IPS-18a (cell line): ENCODE measurements around the gene ABCB9.

Experiments
- H3K27ac ChIP-seq: one replicate; pipeline ENCODE4 v1.5.1; 2013; ENCODE audit warnings: low read length
- H3K27me3 ChIP-seq: one replicate; pipeline ENCODE4 v1.6.1; 2013; ENCODE audit warnings: mild to moderate bottlenecking, low read length; ENCODE audit not compliant: control insufficient read depth, insufficient read depth
- H3K36me3 ChIP-seq: one replicate; pipeline ENCODE4 v1.6.1; 2013; ENCODE audit warnings: low read depth, low read length; ENCODE audit not compliant: control insufficient read depth
- H3K4me1 ChIP-seq: one replicate; pipeline ENCODE4 v1.6.1; 2013; ENCODE audit warnings: low read depth, low read length; ENCODE audit not compliant: control insufficient read depth
- H3K4me3 ChIP-seq: one replicate; pipeline ENCODE4 v1.5.1; 2013; ENCODE audit warnings: low read length
- H3K9ac ChIP-seq: one replicate; pipeline ENCODE4 v1.6.1; 2013; ENCODE audit warnings: mild to moderate bottlenecking, low read length, moderate library complexity
- H3K9me3 ChIP-seq: one replicate; pipeline ENCODE4 v1.6.1; 2013; ENCODE audit warnings: low read depth, low read length; ENCODE audit not compliant: control insufficient read depth

ABCB9 gene

DNA sequence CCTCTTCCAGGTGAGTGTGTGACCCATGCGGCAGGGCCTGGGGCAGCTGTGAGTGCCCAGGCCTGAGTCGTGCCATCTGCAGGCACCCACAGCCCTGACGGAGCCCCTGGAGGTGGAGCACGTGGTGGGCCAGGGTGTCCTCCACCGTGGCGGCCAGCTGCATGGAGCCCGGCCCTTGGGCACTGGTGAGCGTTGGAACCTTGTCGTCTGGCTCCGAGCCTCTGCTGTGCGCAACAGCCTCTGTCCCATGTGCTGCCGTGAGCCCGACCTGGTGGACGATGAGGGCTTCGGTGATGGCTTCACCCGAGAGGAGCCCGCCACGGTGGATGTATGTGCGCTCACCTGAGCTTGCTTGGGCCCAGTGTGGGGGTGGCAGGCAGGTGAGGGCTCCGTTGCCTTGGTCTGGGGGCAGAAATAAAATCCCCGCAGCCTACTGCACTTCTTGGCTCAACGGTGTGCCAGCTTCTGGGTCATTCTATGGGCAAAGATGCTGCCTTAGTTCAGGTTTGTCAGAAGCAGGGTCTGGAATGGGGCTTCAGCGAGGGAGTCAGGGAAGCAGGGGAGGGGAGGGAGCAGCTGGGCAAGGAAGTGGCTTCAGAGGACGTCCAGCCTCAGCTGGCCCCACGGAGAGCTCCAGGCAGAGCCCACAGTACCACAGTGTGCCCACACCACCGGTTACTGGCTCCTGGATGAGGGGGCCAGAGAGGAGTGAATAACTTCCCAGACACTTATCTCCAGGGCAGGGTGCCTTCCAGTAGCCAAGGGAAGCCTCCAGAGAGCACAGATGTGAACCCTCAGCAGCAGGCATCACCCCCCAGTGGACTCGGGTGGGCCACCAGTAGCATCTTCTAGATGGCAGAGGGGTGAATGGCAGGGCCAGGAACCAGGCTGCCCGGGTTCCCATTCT, 13.0 kb upstream of the ABCB9 start:
- Histone ChIP-seq H3K9me3 (no peaks in the 10 kb centered on the region), H3K27me3 (no peaks in the 10 kb centered on the region), H3K36me3 (peaks cover 4% of the 10 kb centered on the region), H3K9ac (no peak overlapping the region), H3K27ac (no peak overlapping the region), H3K4me3 (peak overlapping the region; percentile 78), H3K4me1 (peaks cover 8% of the 10 kb centered on the region)

- peaks cover 5% of the 10 kb centered on the region for H3K4me1 ChIP-seq
- H3K27me3 ChIP-seq: no peaks in the 10 kb centered on the region
- no peak overlapping the region for H3K9ac ChIP-seq
- no peak overlapping the region for H3K4me3 ChIP-seq
- no peaks in the 10 kb centered on the region for H3K9me3 ChIP-seq
- H3K27ac ChIP-seq: no peak overlapping the region
- peaks cover 4% of the 10 kb centered on the region for H3K36me3 ChIP-seq
Measured at GRCh38 chr12:122978507-122978955, 12.3 kb upstream of the ABCB9 start.

DNA sequence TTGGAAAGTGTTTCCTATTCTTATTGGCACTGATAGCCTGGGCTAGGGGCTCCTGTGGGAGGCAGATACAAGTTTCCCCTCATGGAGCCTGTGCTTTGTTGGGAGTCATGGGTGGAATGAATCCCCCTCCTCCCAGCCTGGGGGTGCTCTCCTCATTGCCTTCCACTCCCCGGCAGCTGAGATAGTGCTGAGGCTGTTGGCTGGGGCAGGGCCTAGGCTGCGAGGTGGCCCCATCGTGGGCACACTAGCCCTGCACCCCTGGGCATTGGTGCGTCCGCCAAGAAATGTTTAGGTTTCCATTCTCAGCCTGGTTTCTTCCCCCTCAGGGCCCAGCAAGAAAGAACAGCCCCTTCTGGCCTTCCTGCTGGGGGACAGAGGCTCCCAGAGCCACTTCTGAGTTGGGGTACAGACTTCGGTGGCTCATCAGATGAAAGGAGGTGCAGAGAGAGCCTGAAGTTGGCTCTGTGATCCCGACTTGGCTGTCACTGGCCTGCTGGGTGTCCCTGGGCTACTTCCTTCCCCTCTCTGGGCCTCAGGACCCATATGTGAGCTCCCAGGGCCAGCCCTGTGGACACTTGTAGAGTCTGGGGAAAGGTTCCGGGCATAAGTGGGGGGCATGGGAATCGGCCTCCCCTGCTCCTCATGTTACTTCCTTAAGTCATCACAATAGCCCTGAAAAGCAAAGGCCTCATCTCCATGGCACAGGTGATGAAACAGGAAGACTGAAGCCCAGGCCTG, 11.6 kb upstream of the ABCB9 start:
- H3K36me3 ChIP-seq: no peaks in the 10 kb centered on the region
- no peak overlapping the region for H3K27ac ChIP-seq
- H3K27me3 ChIP-seq: no peaks in the 10 kb centered on the region
- no peaks in the 10 kb centered on the region for H3K9me3 ChIP-seq
- peaks cover 5% of the 10 kb centered on the region for H3K4me1 ChIP-seq
- H3K9ac ChIP-seq: no peak overlapping the region
- H3K4me3 ChIP-seq: no peak overlapping the region

GRCh38 chr12:122977153-122977552, 10.9 kb upstream of the ABCB9 start:
- Histone ChIP-seq H3K9ac (no peak overlapping the region), H3K27ac (no peak overlapping the region), H3K4me3 (no peak overlapping the region), H3K4me1 (peaks cover 5% of the 10 kb centered on the region), H3K27me3 (no peaks in the 10 kb centered on the region), H3K36me3 (no peaks in the 10 kb centered on the region), H3K9me3 (no peaks in the 10 kb centered on the region)

DNA sequence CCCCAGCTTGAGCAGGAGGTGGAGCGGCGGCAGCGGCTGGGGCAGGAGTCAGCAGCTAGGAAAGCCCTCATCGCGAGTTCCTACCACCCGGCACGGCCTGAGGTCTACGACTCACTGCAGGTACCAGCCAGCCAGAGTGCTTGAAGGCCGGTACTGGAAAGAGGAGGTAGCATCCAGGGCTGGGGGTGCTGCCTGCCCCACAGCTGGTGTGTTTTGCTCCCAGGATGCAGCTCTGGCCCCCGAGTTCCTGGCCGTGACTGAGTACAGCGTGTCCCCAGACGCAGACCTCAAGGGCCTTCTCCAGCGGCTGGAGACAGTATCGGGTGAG, 10.3 kb upstream of the ABCB9 start:
- Histone ChIP-seq H3K36me3 (no peaks in the 10 kb centered on the region), H3K27ac (no peak overlapping the region), H3K4me1 (peaks cover 5% of the 10 kb centered on the region)

GRCh38 chr12:122975790-122976647, 9.8 kb upstream of the ABCB9 start:
- Histone ChIP-seq H3K9ac (peak overlapping the region; percentile 95), H3K36me3 (no peaks in the 10 kb centered on the region), H3K27ac (no peak overlapping the region), H3K4me1 (peaks cover 5% of the 10 kb centered on the region), H3K9me3 (no peaks in the 10 kb centered on the region), H3K4me3 (peak overlapping the region; percentile 97), H3K27me3 (no peaks in the 10 kb centered on the region)

More for the DNA sequence above, 10.3 kb upstream of the ABCB9 start:
- Histone ChIP-seq H3K9me3 (no peaks in the 10 kb centered on the region), H3K9ac (no peak overlapping the region), H3K27me3 (no peaks in the 10 kb centered on the region), H3K4me3 (no peak overlapping the region)

DNA sequence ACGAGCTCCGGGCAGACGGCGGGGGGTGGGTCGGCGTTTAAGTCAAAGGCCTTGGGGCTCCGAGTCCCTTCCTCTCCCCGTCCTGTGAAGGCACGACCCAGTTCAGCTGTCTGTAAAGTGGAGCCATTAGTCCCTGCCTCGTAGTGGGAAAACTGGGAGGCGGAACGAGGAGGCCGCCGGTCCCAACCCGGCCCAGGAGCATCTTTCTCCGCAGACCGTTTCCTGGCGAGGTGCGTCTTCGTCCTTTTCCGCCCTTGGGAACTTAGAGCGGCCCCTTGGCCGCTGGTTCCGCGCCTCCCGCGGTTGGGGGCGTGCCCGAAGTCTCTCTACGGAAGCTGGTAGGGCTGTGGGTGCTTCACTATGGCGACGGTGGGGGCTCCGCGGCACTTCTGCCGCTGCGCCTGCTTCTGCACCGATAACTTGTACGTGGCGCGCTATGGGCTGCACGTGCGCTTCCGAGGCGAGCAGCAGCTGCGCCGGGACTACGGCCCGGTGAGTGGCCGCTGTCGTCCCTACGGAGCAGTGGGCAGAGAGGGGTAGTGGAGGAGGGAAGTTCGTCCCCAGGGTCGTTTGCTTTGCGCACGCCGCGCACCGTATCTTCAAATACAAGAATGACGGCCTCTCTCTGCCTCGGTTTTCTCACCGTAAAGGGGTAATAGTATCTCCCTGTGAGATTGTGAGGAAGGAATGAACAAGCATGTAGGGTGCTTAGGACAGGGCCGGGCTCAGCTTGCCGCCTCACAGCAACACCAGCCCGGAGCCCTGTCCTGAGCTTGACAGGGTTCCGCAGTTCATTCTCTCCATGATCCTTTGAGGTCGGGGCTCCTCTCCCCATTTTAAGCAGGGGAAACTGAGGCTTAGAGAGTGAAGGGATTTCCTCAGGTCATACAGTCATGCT, 8.9 kb upstream of the ABCB9 start, which contains the start of gene OGFOD2:
Gene OGFOD2, plus strand, starts transcription at position 353 of the 898 bp plus-strand sequence. Its CDS starts 8 bp downstream, at position 361.
- H3K9me3 ChIP-seq: no peaks in the 10 kb centered on the region
- H3K4me1 ChIP-seq: peaks cover 5% of the 10 kb centered on the region
- H3K4me3 ChIP-seq: peak within 1 kb of the TSS; percentile 97
- peak within 1 kb of the TSS; percentile 95 for H3K9ac ChIP-seq
- peak within 1 kb of the TSS; percentile 84 for H3K27ac ChIP-seq
- H3K36me3 ChIP-seq: no peaks in the 10 kb centered on the region
- H3K27me3 ChIP-seq: no peaks in the 10 kb centered on the region

DNA sequence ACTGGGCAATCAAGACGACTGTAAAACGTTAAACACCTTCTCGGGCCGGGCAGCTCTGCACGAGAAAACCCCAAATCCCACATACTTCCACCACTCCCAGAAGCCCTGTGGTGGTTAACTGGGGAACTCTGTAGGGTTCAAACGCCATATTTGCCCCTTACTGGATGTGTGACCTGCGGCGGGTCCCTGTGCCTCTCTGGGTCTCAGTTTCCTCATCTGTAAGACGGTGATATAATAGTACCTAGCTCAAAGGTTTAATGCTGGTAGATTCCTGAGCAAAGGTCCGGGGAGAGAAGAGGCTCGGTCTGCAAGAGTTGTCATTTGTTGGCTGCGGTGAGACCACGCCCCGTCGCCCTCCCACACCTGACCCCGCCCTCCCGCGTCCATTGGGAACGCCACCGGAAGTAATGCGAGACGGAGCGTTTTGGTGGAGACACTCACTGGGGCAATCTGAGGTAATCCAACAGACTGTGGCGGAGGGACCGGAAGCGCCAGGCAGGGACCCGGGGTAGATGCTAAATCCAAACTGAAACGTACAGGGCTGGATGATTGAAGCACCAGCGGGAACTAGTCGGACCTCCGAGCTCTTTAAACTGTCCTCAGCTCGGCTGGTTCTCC, 8.1 kb upstream of the ABCB9 start:
- Histone ChIP-seq H3K9me3 (no peaks in the 10 kb centered on the region), H3K27ac (peak overlapping the region; percentile 84), H3K4me1 (no peaks in the 10 kb centered on the region), H3K36me3 (no peaks in the 10 kb centered on the region), H3K27me3 (no peaks in the 10 kb centered on the region), H3K4me3 (peak overlapping the region; percentile 97), H3K9ac (peak overlapping the region; percentile 95)

DNA sequence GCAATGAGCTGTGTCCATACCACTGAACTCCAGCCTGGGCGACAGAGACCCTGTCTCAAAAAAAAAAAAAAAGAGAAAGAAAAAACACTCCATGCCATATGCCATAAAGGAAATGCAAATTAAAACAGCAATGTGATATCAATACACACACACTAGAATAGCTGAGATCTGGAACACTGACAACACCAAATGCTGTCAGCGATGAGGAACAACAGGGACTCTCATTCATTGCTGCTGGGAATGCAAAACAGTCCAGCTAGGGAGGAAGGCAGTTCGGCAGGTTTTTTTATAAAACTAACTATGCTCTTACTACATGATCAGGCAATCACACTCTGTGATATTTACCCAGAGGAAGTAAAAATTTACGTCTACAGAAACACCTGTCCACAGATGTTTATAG, 3.4 kb upstream of the ABCB9 start:
- Histone ChIP-seq H3K9ac (no peak overlapping the region), H3K4me3 (no peak overlapping the region), H3K36me3 (no peaks in the 10 kb centered on the region), H3K4me1 (no peaks in the 10 kb centered on the region), H3K27ac (no peak overlapping the region), H3K27me3 (peaks cover 7% of the 10 kb centered on the region), H3K9me3 (no peaks in the 10 kb centered on the region)

DNA sequence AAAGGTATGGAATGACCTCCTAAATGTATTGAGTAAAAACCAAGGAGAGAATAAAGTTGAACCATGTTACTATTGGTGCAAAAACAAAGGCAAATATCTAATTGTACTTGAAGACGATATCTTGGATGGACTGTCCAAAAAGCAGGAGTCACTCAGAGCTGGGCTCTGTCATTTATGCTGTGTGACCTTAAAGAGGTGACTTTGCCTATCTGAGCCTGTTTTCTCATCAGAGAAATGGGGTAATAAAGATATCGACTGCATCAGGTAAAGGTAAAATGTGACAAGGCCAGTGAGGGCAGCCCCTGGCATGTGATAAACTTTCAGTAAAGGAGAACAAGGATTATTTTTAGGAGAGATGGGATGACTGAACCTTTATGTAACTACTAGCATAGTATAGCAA, 1.8 kb upstream of the ABCB9 start:
- Histone ChIP-seq H3K4me1 (no peaks in the 10 kb centered on the region), H3K27ac (no peak overlapping the region), H3K27me3 (peaks cover 7% of the 10 kb centered on the region), H3K36me3 (no peaks in the 10 kb centered on the region), H3K9ac (no peak overlapping the region), H3K9me3 (no peaks in the 10 kb centered on the region), H3K4me3 (no peak overlapping the region)
